ENCODE data around the gene FAM168A. TPM values are rescaled to one million over a fixed set of nuclear protein-coding genes. Genes with fewer than 3 reads are reported as not detected.

FAM168A gene
- total RNA-seq, 1 donor from 2014 or later: 21.2 TPM

GRCh38 chr11:73382747-73383146 is 215.2 kb downstream of the FAM168A start:
- TF ChIP-seq CTCF (IDR thresholded peaks at IDR 0.05; ENCODE audit: unreplicated experiment): no peak
- no peaks in the 10 kb centered on the region for H3K9me3 Mint-ChIP-seq (ENCODE audit: unreplicated experiment)
- no peak overlapping the region for H3K27ac Mint-ChIP-seq (ENCODE audit: unreplicated experiment)
- H3K27me3 Mint-ChIP-seq (ENCODE audit: unreplicated experiment): peaks cover 11% of the 10 kb centered on the region
- peaks cover 38% of the 10 kb centered on the region for H3K4me1 Mint-ChIP-seq (ENCODE audit: unreplicated experiment)
- DNase-seq (ENCODE audit: low spot score): no peak
- no peak overlapping the region for H3K4me3 Mint-ChIP-seq (ENCODE audit: unreplicated experiment)
- H3K36me3 Mint-ChIP-seq (ENCODE audit: low read depth, unreplicated experiment): no peaks in the 10 kb centered on the region

- no peak for DNase-seq (ENCODE audit: low spot score)
- Mint-ChIP-seq H3K9me3 (ENCODE audit: unreplicated experiment) (no peaks in the 10 kb centered on the region), H3K4me3 (ENCODE audit: unreplicated experiment) (no peak overlapping the region), H3K27me3 (ENCODE audit: unreplicated experiment) (peaks cover 11% of the 10 kb centered on the region), H3K4me1 (ENCODE audit: unreplicated experiment) (peaks cover 40% of the 10 kb centered on the region), H3K27ac (ENCODE audit: unreplicated experiment) (no peak overlapping the region), H3K36me3 (ENCODE audit: low read depth, unreplicated experiment) (peaks cover under 1% of the 10 kb centered on the region)
- TF ChIP-seq CTCF (IDR thresholded peaks at IDR 0.05; ENCODE audit: unreplicated experiment): no peak
These were observed 215.7 kb downstream of the FAM168A start for GRCh38 chr11:73382183-73382582.

- H3K36me3 Mint-ChIP-seq (ENCODE audit: low read depth, unreplicated experiment): peaks cover 3% of the 10 kb centered on the region
- no peak for DNase-seq (ENCODE audit: low spot score)
- no peaks in the 10 kb centered on the region for H3K9me3 Mint-ChIP-seq (ENCODE audit: unreplicated experiment)
- peaks cover 39% of the 10 kb centered on the region for H3K4me1 Mint-ChIP-seq (ENCODE audit: unreplicated experiment)
- no peak overlapping the region for H3K27ac Mint-ChIP-seq (ENCODE audit: unreplicated experiment)
- H3K4me3 Mint-ChIP-seq (ENCODE audit: unreplicated experiment): no peak overlapping the region
- TF ChIP-seq CTCF (IDR thresholded peaks at IDR 0.05; ENCODE audit: unreplicated experiment): no peak
- peaks cover 14% of the 10 kb centered on the region for H3K27me3 Mint-ChIP-seq (ENCODE audit: unreplicated experiment)
These were observed 216.3 kb downstream of the FAM168A start for GRCh38 chr11:73381589-73381988.

GRCh38 chr11:73380897-73381410 is 217.0 kb downstream of the FAM168A start:
- Mint-ChIP-seq H3K4me1 (ENCODE audit: unreplicated experiment) (peaks cover 39% of the 10 kb centered on the region), H3K36me3 (ENCODE audit: low read depth, unreplicated experiment) (peaks cover 3% of the 10 kb centered on the region), H3K4me3 (ENCODE audit: unreplicated experiment) (no peak overlapping the region), H3K9me3 (ENCODE audit: unreplicated experiment) (no peaks in the 10 kb centered on the region), H3K27ac (ENCODE audit: unreplicated experiment) (no peak overlapping the region), H3K27me3 (ENCODE audit: unreplicated experiment) (peaks cover 14% of the 10 kb centered on the region)
- DNase-seq (ENCODE audit: low spot score): no peak
- no peak for TF ChIP-seq CTCF (IDR thresholded peaks at IDR 0.05; ENCODE audit: unreplicated experiment)

- peaks cover 3% of the 10 kb centered on the region for H3K36me3 Mint-ChIP-seq (ENCODE audit: low read depth, unreplicated experiment)
- no peaks in the 10 kb centered on the region for H3K9me3 Mint-ChIP-seq (ENCODE audit: unreplicated experiment)
- no peak for DNase-seq (ENCODE audit: low spot score)
- TF ChIP-seq CTCF (IDR thresholded peaks at IDR 0.05; ENCODE audit: unreplicated experiment): no peak
- peaks cover 34% of the 10 kb centered on the region for H3K4me1 Mint-ChIP-seq (ENCODE audit: unreplicated experiment)
- H3K27me3 Mint-ChIP-seq (ENCODE audit: unreplicated experiment): peaks cover 17% of the 10 kb centered on the region
- H3K27ac Mint-ChIP-seq (ENCODE audit: unreplicated experiment): no peak overlapping the region
- H3K4me3 Mint-ChIP-seq (ENCODE audit: unreplicated experiment): no peak overlapping the region
These were observed 217.6 kb downstream of the FAM168A start for GRCh38 chr11:73380331-73380730.

Measured in endothelial cell (in vitro differentiated cells).